DOHH2 (cell line): ENCODE measurements around the gene MTARC1.

ENCODE experiments used
- EZH2phosphoT487 ChIP-seq: fragments of 200-600 bp; sonication (generic); IDR thresholded peaks from 2 replicates; pipeline ENCODE4 v1.6.1; 2017; ENCODE audit warnings: borderline replicate concordance, mild to moderate bottlenecking, antibody characterized with exemption, low read length, moderate library complexity, mixed read lengths
- TF ChIP-seq, protein P1 (sequence below): fragments of 200-600 bp; sonication (generic); IDR thresholded peaks from one replicate; pipeline ENCODE4 v1.5.1; 2014; ENCODE audit warnings: antibody characterized with exemption, mild to moderate bottlenecking, low read depth, low read length; ENCODE audit not compliant: poor library complexity, severe bottlenecking

DNA sequence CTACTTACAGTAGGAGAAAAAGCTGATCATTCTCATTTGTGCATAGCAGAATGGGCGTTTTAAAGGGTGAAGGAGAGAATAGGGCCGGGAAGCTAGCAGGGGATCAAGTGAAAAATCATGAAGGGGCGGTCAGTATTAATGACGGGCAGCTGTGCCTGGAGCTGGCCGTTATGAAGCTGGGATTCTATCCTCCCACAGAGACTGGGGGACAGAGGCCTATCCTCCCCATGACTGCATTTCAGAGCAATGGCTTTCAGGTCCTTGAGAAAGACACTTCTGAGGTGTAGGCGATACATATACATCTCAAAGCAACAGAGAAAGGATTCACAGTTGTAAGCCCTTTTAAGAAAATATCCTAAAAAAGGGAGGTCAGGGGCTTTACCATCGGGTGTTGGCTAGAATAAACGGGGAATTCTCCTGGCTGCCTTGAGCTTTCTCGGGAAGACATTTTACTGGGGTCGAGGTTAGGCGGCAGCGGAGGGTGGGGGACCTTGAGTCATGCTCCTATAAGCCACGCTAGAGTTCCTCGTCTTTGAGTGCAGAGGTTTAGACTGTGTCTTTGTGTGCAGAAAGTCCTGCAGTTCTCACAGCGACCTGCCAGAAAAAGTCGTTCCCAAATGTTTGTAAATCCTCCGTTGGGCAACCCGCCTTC lies 39.1 kb upstream of the MTARC1 start:
- TF ChIP-seq, protein P1, sequence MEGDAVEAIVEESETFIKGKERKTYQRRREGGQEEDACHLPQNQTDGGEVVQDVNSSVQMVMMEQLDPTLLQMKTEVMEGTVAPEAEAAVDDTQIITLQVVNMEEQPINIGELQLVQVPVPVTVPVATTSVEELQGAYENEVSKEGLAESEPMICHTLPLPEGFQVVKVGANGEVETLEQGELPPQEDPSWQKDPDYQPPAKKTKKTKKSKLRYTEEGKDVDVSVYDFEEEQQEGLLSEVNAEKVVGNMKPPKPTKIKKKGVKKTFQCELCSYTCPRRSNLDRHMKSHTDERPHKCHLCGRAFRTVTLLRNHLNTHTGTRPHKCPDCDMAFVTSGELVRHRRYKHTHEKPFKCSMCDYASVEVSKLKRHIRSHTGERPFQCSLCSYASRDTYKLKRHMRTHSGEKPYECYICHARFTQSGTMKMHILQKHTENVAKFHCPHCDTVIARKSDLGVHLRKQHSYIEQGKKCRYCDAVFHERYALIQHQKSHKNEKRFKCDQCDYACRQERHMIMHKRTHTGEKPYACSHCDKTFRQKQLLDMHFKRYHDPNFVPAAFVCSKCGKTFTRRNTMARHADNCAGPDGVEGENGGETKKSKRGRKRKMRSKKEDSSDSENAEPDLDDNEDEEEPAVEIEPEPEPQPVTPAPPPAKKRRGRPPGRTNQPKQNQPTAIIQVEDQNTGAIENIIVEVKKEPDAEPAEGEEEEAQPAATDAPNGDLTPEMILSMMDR, result no peak
- no peak for TF ChIP-seq EZH2phosphoT487
